Effector memory CD8-positive, alpha-beta T cell (primary cell): ENCODE results near the gene HIRA.
"Not testable (repeated sequence)": the region's sequence is repeated elsewhere in the genome, so short reads cannot be mapped to it uniquely, and the experiment has no call there.

ENCODE experiments used
- ATAC-seq: fragments of 150-1000 bp; cut with Tn5 transposase; replicated peaks from 2 replicates; pipeline ENCODE4 v1.10.0; 2021; ENCODE audit warnings: mild to moderate bottlenecking, moderate library complexity
- DNase-seq, 3 experiments: peaks; one replicate each; pipeline ENCODE4 v3.0.0; 2021
- H3K27ac Mint-ChIP-seq, 2 donors: one replicate each; pipeline ENCODE4 v1.8.0; 2022; ENCODE audit warnings: mild to moderate bottlenecking in 2 of 2, mixed read lengths in 2 of 2, moderate library complexity in 2 of 2
- H3K27me3 Mint-ChIP-seq, 2 donors: one replicate each; pipeline ENCODE4 v1.8.0; 2022; ENCODE audit warnings: mixed read lengths in 2 of 2
- H3K36me3 Mint-ChIP-seq: one replicate; pipeline ENCODE4 v1.8.0; 2022; ENCODE audit warnings: mild to moderate bottlenecking, moderate library complexity, mixed read lengths; ENCODE audit not compliant: insufficient read depth
- H3K4me1 Mint-ChIP-seq, 2 donors: one replicate each; pipeline ENCODE4 v1.8.0; 2022; ENCODE audit warnings: low read depth in 2 of 2, mixed read lengths in 2 of 2
- H3K4me3 Mint-ChIP-seq, 2 donors: one replicate each; pipeline ENCODE4 v1.8.0; 2022; ENCODE audit warnings: mild to moderate bottlenecking in 2 of 2, mixed read lengths in 2 of 2, moderate library complexity in 2 of 2
- H3K9me3 Mint-ChIP-seq, 2 donors: one replicate each; pipeline ENCODE4 v1.8.0; 2022; ENCODE audit warnings: mixed read lengths in 2 of 2

The HIRA gene

GRCh38 chr22:19337137-19337536 lies 94.4 kb downstream of the HIRA start:
- Mint-ChIP-seq H3K4me1 (peaks cover 7 to 14% of the 10 kb centered on the region in 2 donors), H3K4me3 (no peak overlapping the region), H3K36me3 (peaks cover 79% of the 10 kb centered on the region), H3K27ac (no peak overlapping the region), H3K9me3 (peaks cover 10 to 29% of the 10 kb centered on the region in 2 donors), H3K27me3 (no peaks in the 10 kb centered on the region)
- ATAC-seq (no peak), DNase-seq (no peak)

GRCh38 chr22:19336133-19337075 lies 95.1 kb downstream of the HIRA start:
- DNase-seq (no peak), ATAC-seq (no peak)
- H3K9me3 Mint-ChIP-seq = peaks cover 10 to 32% of the 10 kb centered on the region in 2 donors
- peaks cover 77% of the 10 kb centered on the region for H3K36me3 Mint-ChIP-seq
- H3K4me3 Mint-ChIP-seq = no peak overlapping the region
- no peaks in the 10 kb centered on the region for H3K27me3 Mint-ChIP-seq
- H3K4me1 Mint-ChIP-seq = peaks cover under 1 to 8% of the 10 kb centered on the region in 2 donors
- no peak overlapping the region for H3K27ac Mint-ChIP-seq

GRCh38 chr22:19331975-19332374 lies 99.6 kb downstream of the HIRA start:
- Mint-ChIP-seq H3K9me3 (peaks cover 2 to 36% of the 10 kb centered on the region in 2 donors), H3K36me3 (peaks cover 63% of the 10 kb centered on the region), H3K27me3 (no peaks in the 10 kb centered on the region)

GRCh38 chr22:19331474-19331873 lies 100.1 kb downstream of the HIRA start:
- Mint-ChIP-seq H3K27ac (no peak overlapping the region), H3K4me3 (no peak overlapping the region), H3K36me3 (peaks cover 58% of the 10 kb centered on the region), H3K4me1 (peaks cover 2 to 4% of the 10 kb centered on the region in 2 donors), H3K27me3 (no peaks in the 10 kb centered on the region), H3K9me3 (peaks cover 2 to 36% of the 10 kb centered on the region in 2 donors)
- no peak for DNase-seq
- no peak for ATAC-seq

More at GRCh38 chr22:19331975-19332374, 99.6 kb downstream of the HIRA start:
- no peak overlapping the region for H3K4me3 Mint-ChIP-seq
- DNase-seq (no peak), ATAC-seq (no peak)
- peaks cover 2 to 4% of the 10 kb centered on the region in 2 donors for H3K4me1 Mint-ChIP-seq
- H3K27ac Mint-ChIP-seq = no peak overlapping the region

- Mint-ChIP-seq H3K36me3 (peaks cover 55% of the 10 kb centered on the region), H3K4me3 (no peak overlapping the region), H3K9me3 (peaks cover 2 to 35% of the 10 kb centered on the region in 2 donors), H3K4me1 (peaks cover 2 to 4% of the 10 kb centered on the region in 2 donors), H3K27me3 (no peaks in the 10 kb centered on the region), H3K27ac (no peak overlapping the region)
- ATAC-seq (no peak), DNase-seq (no peak)
Measured at GRCh38 chr22:19330865-19331418, 100.6 kb downstream of the HIRA start.

- H3K27ac Mint-ChIP-seq, DNase-seq, H3K4me3 Mint-ChIP-seq, ATAC-seq, H3K27me3 Mint-ChIP-seq, H3K4me1 Mint-ChIP-seq: not testable (repeated sequence)
- Mint-ChIP-seq H3K9me3 (peaks cover 0 to 28% of the 10 kb centered on the region in 2 donors), H3K36me3 (peaks cover 48% of the 10 kb centered on the region)
Measured at GRCh38 chr22:19330205-19330604, 101.3 kb downstream of the HIRA start.

- DNase-seq = no peak
- Mint-ChIP-seq H3K36me3 (peaks cover 45% of the 10 kb centered on the region), H3K9me3 (peaks cover 0 to 21% of the 10 kb centered on the region in 2 donors), H3K27ac (no peak overlapping the region), H3K4me1 (peaks cover 0 to 2% of the 10 kb centered on the region in 2 donors), H3K27me3 (no peaks in the 10 kb centered on the region), H3K4me3 (no peak overlapping the region)
- ATAC-seq = no peak
Measured at GRCh38 chr22:19329454-19329853, 102.1 kb downstream of the HIRA start.

- H3K4me1 Mint-ChIP-seq = no peaks in the 10 kb centered on the region
- no peak for DNase-seq
- H3K27ac Mint-ChIP-seq = no peak overlapping the region
- no peak overlapping the region for H3K4me3 Mint-ChIP-seq
- no peaks in the 10 kb centered on the region for H3K27me3 Mint-ChIP-seq
- H3K36me3 Mint-ChIP-seq = peaks cover 16% of the 10 kb centered on the region
- no peaks in the 10 kb centered on the region for H3K9me3 Mint-ChIP-seq
- ATAC-seq = no peak
Measured at GRCh38 chr22:19325296-19325948, 106.1 kb downstream of the HIRA start.

- DNase-seq, H3K27me3 Mint-ChIP-seq, H3K4me3 Mint-ChIP-seq, H3K9me3 Mint-ChIP-seq, H3K27ac Mint-ChIP-seq, ATAC-seq, H3K4me1 Mint-ChIP-seq, H3K36me3 Mint-ChIP-seq: not testable (repeated sequence)
Measured at GRCh38 chr22:19323420-19323819, 108.1 kb downstream of the HIRA start.

- peaks cover 0 to 2% of the 10 kb centered on the region in 2 donors for H3K9me3 Mint-ChIP-seq
Measured at GRCh38 chr22:19321757-19322156, 109.8 kb downstream of the HIRA start.

GRCh38 chr22:19320136-19320535 lies 111.4 kb downstream of the HIRA start:
- H3K27me3 Mint-ChIP-seq, H3K9me3 Mint-ChIP-seq, DNase-seq, H3K27ac Mint-ChIP-seq, ATAC-seq, H3K4me3 Mint-ChIP-seq, H3K36me3 Mint-ChIP-seq, H3K4me1 Mint-ChIP-seq: not testable (repeated sequence)

More at GRCh38 chr22:19321757-19322156, 109.8 kb downstream of the HIRA start:
- Mint-ChIP-seq H3K4me1 (no peaks in the 10 kb centered on the region), H3K36me3 (no peaks in the 10 kb centered on the region), H3K4me3 (no peak overlapping the region), H3K27ac (no peak overlapping the region), H3K27me3 (no peaks in the 10 kb centered on the region)
- ATAC-seq (no peak), DNase-seq (no peak)

- no peak overlapping the region for H3K4me3 Mint-ChIP-seq
- no peaks in the 10 kb centered on the region for H3K4me1 Mint-ChIP-seq
- no peaks in the 10 kb centered on the region for H3K27me3 Mint-ChIP-seq
- H3K9me3 Mint-ChIP-seq = peaks cover 3 to 5% of the 10 kb centered on the region in 2 donors
- no peaks in the 10 kb centered on the region for H3K36me3 Mint-ChIP-seq
- no peak overlapping the region for H3K27ac Mint-ChIP-seq
- no peak for DNase-seq
- no peak for ATAC-seq
Measured at GRCh38 chr22:19319281-19319680, 112.3 kb downstream of the HIRA start.

- no peaks in the 10 kb centered on the region for H3K27me3 Mint-ChIP-seq
- no peak for DNase-seq
- H3K36me3 Mint-ChIP-seq = no peaks in the 10 kb centered on the region
- no peak overlapping the region for H3K27ac Mint-ChIP-seq
- ATAC-seq = no peak
- H3K4me1 Mint-ChIP-seq = no peaks in the 10 kb centered on the region
- peaks cover 6 to 7% of the 10 kb centered on the region in 2 donors for H3K9me3 Mint-ChIP-seq
- H3K4me3 Mint-ChIP-seq = no peak overlapping the region
Measured at GRCh38 chr22:19317865-19318264, 113.7 kb downstream of the HIRA start.
